HepG2 (cell line): Measurements from ENCODE around the gene SLC28A1. TPM values are rescaled to one million over a fixed set of nuclear protein-coding genes. Genes with fewer than 3 reads are reported as not detected.

Experiments
- ARNTL ChIP-seq: sonication (generic); formaldehyde crosslinking; IDR thresholded peaks from 2 replicates; pipeline ENCODE4 v1.4.0; 2020; ENCODE audit warnings: mild to moderate bottlenecking, missing genetic modification reagents
- CREB1 ChIP-seq, 2 experiments: fragments of 450-650 bp in 1 of 2; IDR thresholded peaks; 2 replicates each; pipeline ENCODE4 v1.6.1; 2016 to 2017; ENCODE audit warnings: control low read depth in 1 of 2, mild to moderate bottlenecking in 1 of 2, missing compliant biosample characterization in 1 of 2, missing genetic modification characterization in 1 of 2
- FOXP1 ChIP-seq, 2 experiments: fragments of 450-650 bp in 1 of 2; IDR thresholded peaks; 2 replicates each; pipeline ENCODE4 v1.6.1; 2017 to 2018; ENCODE audit warnings: antibody characterized with exemption in 1 of 2
- GATAD2A ChIP-seq: IDR thresholded peaks from 2 replicates; pipeline ENCODE4 v1.6.1; 2016
- HNF1A ChIP-seq, 2 experiments: sonication (generic) in 1 of 2; formaldehyde crosslinking in 1 of 2; IDR thresholded peaks; 2 replicates each; pipeline versions ENCODE4 v1.4.0 to v1.6.1; 2016 to 2020; ENCODE audit warnings: borderline replicate concordance in 1 of 2, low read depth in 1 of 2, mild to moderate bottlenecking in 1 of 2, missing genetic modification reagents in 1 of 2
- HNRNPH1 ChIP-seq: fragments of 200-400 bp; formaldehyde crosslinking; optimal IDR thresholded peaks from 2 replicates; pipeline ENCODE3; 2017; ENCODE audit warnings: mild to moderate bottlenecking, low read depth, low read length
- PHF8 ChIP-seq: sonication (generic); formaldehyde crosslinking; IDR thresholded peaks from 2 replicates; pipeline ENCODE4 v1.5.0; 2020; ENCODE audit warnings: missing genetic modification reagents
- RCOR2 ChIP-seq: IDR thresholded peaks from 2 replicates; pipeline ENCODE4 v1.6.1; 2016; ENCODE audit warnings: missing biosample characterization, missing genetic modification reagents
- RXRB ChIP-seq: IDR thresholded peaks from 2 replicates; pipeline ENCODE4 v1.6.1; 2016; ENCODE audit warnings: borderline replicate concordance, missing genetic modification reagents, missing compliant biosample characterization
- SMYD3 ChIP-seq: sonication (generic); formaldehyde crosslinking; IDR thresholded peaks from 2 replicates; pipeline ENCODE4 v1.8.1; 2023; ENCODE audit warnings: mild to moderate bottlenecking, missing genetic modification reagents
- XBP1 ChIP-seq: sonication (generic); formaldehyde crosslinking; IDR thresholded peaks from 2 replicates; pipeline ENCODE4 v1.5.0; 2020; ENCODE audit warnings: missing genetic modification reagents
- ZBTB8A ChIP-seq: sonication (generic); formaldehyde crosslinking; IDR thresholded peaks from 2 replicates; pipeline ENCODE4 v1.4.0; 2020; ENCODE audit warnings: mild to moderate bottlenecking, low read depth, missing genetic modification reagents, borderline replicate concordance
- ZNF296 ChIP-seq: sonication (generic); formaldehyde crosslinking; conservative IDR thresholded peaks from 2 replicates; pipeline ENCODE4 v1.5.0; 2020; ENCODE audit warnings: mild to moderate bottlenecking, missing genetic modification reagents
- ZNF552 ChIP-seq: sonication (generic); formaldehyde crosslinking; IDR thresholded peaks from 2 replicates; pipeline ENCODE4 v1.9.0; 2022; ENCODE audit warnings: missing genetic modification reagents, mild to moderate bottlenecking, borderline replicate concordance
- ZNF563 ChIP-seq: sonication (generic); formaldehyde crosslinking; IDR thresholded peaks from 2 replicates; pipeline ENCODE4 v1.8.0; 2022; ENCODE audit warnings: mild to moderate bottlenecking, moderate library complexity, missing genetic modification reagents
- ZNF577 ChIP-seq: sonication (generic); formaldehyde crosslinking; IDR thresholded peaks from 2 replicates; pipeline ENCODE4 v1.4.0; 2020; ENCODE audit warnings: mild to moderate bottlenecking, low read depth, missing genetic modification reagents, borderline replicate concordance
- ZNF749 ChIP-seq: sonication (generic); formaldehyde crosslinking; IDR thresholded peaks from 2 replicates; pipeline ENCODE4 v1.8.0; 2022; ENCODE audit warnings: mild to moderate bottlenecking, missing genetic modification reagents, moderate library complexity, borderline replicate concordance
- ZZZ3 ChIP-seq: sonication (generic); formaldehyde crosslinking; IDR thresholded peaks from 2 replicates; pipeline ENCODE4 v1.4.0; 2020; ENCODE audit warnings: missing genetic modification reagents, mild to moderate bottlenecking, borderline replicate concordance
- polyA plus RNA-seq, 8 experiments: library from polyadenylated mRNA; depleted of rRNA in 3 of 8; stranded (reverse) in 7 of 8; unstranded in 1 of 8; fragments of >200 nt; fragmentation: Illumina TruSeq in 4 of 8; extraction: Trizol in 4 of 8; gene quantifications; 2 replicates each; pipeline versions ENCODE4 v1.2.1 to v1.2.3, GENCODE V29; 2011 to 2016; ENCODE audit warnings: low read depth in 4 of 8, missing spikeins in 1 of 8, mixed read lengths in 1 of 8; ENCODE audit not compliant: insufficient read depth in 1 of 8
- total RNA-seq, 5 experiments: library from RNA; depleted of rRNA; stranded (reverse); fragments of >200 nt; fragmentation: Illumina TruSeq; extraction: Trizol; gene quantifications; 2 replicates each; pipeline ENCODE4 v1.2.3, GENCODE V29; 2016; ENCODE audit warnings: low read depth in 1 of 5
- TF ChIP-seq, protein P1 (sequence below): sonication (generic); formaldehyde crosslinking; IDR thresholded peaks from 2 replicates; pipeline ENCODE4 v1.4.0; 2020; ENCODE audit warnings: mild to moderate bottlenecking, missing genetic modification reagents
- TF ChIP-seq, protein P2 (sequence below): sonication (generic); formaldehyde crosslinking; IDR thresholded peaks from 2 replicates; pipeline ENCODE4 v1.5.0; 2020; ENCODE audit warnings: mild to moderate bottlenecking, low read depth, missing genetic modification reagents, borderline replicate concordance
- TF ChIP-seq, protein P3 (sequence below): sonication (generic); formaldehyde crosslinking; IDR thresholded peaks from 2 replicates; pipeline ENCODE4 v1.4.0; 2020; ENCODE audit warnings: missing genetic modification reagents

Gene SLC28A1
- total and polyA plus RNA-seq, 2 of the 13 experiments (the other 11 are each of a cell fraction or from before 2014, with no cell fraction given), result 0.31 to 5.8 TPM

DNA sequence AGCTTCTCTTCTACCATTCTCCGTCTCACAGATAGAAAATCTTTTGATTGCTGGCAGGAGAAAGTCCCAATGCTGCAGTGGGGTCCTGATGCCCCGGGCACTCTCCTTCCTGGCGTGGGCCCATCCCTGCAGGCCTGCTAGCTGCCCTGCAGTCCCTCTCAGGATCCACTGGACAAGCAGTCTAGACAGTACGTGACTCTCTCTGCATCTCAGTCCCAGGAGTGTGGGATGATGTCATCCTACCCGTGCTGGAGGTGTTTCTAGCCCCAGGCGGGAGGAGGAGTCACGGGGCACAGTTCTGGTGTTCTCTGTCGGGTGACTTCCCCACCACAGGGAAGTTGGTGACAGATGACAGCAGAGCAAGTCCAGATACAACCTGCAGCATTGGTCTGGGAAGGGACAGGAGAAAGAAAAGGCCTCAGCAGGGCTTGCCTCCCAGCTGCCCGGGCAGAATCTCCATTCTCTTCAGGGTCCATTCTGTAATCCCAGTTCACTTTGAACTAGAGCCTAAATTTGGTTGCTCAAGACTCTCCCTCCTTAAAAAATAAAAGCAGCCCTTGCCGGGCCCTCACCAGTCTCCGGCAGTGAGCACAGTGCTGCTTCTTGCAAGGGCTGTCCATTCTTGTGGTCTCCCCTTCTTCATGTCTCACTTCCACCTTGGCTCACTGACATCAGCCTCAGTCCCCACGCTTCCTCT is 30.6 kb downstream of the SLC28A1 start (continued):
- TF ChIP-seq RCOR2 (CRISPR knock-in tag), result peak; percentile 65; the same call in 1 of the 2 replicates
- TF ChIP-seq SMYD3, result 0 out of 2 replicates have a peak, but pooled peaks have one; percentile 46
- TF ChIP-seq ZNF296 (CRISPR knock-in tag), result no peak
- 0 out of 2 replicates have a peak, but pooled peaks have one; percentile 49 for TF ChIP-seq ZNF563
- TF ChIP-seq ZNF749 (CRISPR knock-in tag), result no peak
- no peak for TF ChIP-seq ZNF552 (CRISPR knock-in tag)
- TF ChIP-seq ZBTB8A, result no peak
- TF ChIP-seq, protein P1, sequence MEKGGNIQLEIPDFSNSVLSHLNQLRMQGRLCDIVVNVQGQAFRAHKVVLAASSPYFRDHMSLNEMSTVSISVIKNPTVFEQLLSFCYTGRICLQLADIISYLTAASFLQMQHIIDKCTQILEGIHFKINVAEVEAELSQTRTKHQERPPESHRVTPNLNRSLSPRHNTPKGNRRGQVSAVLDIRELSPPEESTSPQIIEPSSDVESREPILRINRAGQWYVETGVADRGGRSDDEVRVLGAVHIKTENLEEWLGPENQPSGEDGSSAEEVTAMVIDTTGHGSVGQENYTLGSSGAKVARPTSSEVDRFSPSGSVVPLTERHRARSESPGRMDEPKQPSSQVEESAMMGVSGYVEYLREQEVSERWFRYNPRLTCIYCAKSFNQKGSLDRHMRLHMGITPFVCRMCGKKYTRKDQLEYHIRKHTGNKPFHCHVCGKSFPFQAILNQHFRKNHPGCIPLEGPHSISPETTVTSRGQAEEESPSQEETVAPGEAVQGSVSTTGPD (CRISPR knock-in tag), result peak; percentile 87; the same call in 1 of the 2 replicates
- TF ChIP-seq PHF8 (CRISPR knock-in tag), result peak; percentile 35; the same call in 1 of the 2 replicates
- TF ChIP-seq ARNTL (CRISPR knock-in tag), result peak; percentile 94
- TF ChIP-seq FOXP1 (IDR thresholded peaks at IDR 0.05), result no peak
- TF ChIP-seq FOXP1 (CRISPR knock-in tag; IDR thresholded peaks at IDR 0.05), result peak; percentile 55
- TF ChIP-seq XBP1 (CRISPR knock-in tag), result no peak
- TF ChIP-seq RXRB (CRISPR knock-in tag), result peak; percentile 81
- TF ChIP-seq, protein P2, sequence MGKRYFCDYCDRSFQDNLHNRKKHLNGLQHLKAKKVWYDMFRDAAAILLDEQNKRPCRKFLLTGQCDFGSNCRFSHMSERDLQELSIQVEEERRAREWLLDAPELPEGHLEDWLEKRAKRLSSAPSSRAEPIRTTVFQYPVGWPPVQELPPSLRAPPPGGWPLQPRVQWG, result no peak
- TF ChIP-seq ZNF577, result no peak
- peak; percentile 77 for TF ChIP-seq CREB1 (IDR thresholded peaks at IDR 0.05)
- peak; percentile 66 for TF ChIP-seq CREB1 (CRISPR knock-in tag; IDR thresholded peaks at IDR 0.05)
- TF ChIP-seq, protein P3, sequence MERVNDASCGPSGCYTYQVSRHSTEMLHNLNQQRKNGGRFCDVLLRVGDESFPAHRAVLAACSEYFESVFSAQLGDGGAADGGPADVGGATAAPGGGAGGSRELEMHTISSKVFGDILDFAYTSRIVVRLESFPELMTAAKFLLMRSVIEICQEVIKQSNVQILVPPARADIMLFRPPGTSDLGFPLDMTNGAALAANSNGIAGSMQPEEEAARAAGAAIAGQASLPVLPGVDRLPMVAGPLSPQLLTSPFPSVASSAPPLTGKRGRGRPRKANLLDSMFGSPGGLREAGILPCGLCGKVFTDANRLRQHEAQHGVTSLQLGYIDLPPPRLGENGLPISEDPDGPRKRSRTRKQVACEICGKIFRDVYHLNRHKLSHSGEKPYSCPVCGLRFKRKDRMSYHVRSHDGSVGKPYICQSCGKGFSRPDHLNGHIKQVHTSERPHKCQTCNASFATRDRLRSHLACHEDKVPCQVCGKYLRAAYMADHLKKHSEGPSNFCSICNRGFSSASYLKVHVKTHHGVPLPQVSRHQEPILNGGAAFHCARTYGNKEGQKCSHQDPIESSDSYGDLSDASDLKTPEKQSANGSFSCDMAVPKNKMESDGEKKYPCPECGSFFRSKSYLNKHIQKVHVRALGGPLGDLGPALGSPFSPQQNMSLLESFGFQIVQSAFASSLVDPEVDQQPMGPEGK (CRISPR knock-in tag), result peak; percentile 39; the same call in 1 of the 2 replicates
- TF ChIP-seq ZZZ3 (CRISPR knock-in tag), result peak; percentile 51; the same call in 1 of the 2 replicates
- TF ChIP-seq GATAD2A (CRISPR knock-in tag), result no peak; the same call in 1 of the 2 replicates
- TF ChIP-seq HNF1A (IDR thresholded peaks at IDR 0.05; ENCODE audit: low read depth), result peak; percentile 36; the same call in 1 of the 2 replicates
- peak; percentile 56; the same call in 1 of the 2 replicates for TF ChIP-seq HNF1A (CRISPR knock-in tag; IDR thresholded peaks at IDR 0.05; ENCODE audit: borderline replicate concordance)
- no peak for TF ChIP-seq HNRNPH1
